ENCODE results near the gene SREBF1.

DNA sequence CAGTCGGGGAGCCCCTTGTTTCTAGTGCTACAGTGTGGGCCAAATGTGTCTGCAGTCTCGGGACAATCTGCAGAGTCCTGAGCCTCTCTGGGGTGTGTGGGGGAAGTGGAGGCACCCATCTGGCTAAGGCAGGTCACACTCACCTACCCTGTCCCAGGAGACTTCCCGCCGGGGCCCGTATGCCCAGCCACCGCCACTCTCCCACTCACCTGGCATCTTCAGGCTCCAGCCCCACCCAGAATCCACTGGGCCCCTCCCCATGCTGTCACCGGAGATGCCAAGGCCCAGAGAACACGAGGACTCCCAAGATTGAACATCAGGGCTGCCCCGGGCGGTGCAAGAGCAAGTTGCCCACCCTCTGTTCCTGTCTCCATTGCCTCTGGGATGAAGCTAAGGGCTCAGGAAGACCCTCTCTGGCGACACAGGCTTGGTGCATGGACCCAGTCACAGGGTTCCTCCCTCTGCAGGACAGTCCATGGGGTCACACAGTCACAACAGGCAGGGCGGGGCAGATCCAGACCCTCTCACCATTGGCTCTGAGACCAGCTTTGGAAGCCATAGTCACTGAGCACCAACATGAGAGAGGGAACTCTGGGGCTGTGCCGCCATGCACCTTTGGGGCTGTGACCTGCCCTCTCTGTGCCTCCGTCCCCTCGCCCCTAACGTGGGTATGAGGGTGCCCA is 38.1 kb downstream of the SREBF1 start:
- TF ChIP-seq, protein P1, sequence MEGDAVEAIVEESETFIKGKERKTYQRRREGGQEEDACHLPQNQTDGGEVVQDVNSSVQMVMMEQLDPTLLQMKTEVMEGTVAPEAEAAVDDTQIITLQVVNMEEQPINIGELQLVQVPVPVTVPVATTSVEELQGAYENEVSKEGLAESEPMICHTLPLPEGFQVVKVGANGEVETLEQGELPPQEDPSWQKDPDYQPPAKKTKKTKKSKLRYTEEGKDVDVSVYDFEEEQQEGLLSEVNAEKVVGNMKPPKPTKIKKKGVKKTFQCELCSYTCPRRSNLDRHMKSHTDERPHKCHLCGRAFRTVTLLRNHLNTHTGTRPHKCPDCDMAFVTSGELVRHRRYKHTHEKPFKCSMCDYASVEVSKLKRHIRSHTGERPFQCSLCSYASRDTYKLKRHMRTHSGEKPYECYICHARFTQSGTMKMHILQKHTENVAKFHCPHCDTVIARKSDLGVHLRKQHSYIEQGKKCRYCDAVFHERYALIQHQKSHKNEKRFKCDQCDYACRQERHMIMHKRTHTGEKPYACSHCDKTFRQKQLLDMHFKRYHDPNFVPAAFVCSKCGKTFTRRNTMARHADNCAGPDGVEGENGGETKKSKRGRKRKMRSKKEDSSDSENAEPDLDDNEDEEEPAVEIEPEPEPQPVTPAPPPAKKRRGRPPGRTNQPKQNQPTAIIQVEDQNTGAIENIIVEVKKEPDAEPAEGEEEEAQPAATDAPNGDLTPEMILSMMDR (conservative IDR thresholded peaks at IDR 0.05), result no peak
- no peak for TF ChIP-seq EZH2 (IDR thresholded peaks at IDR 0.05; ENCODE audit: low read depth)
